GF-D8 (cell line): ENCODE measurements around the gene AQP7.
A peak's percentile ranks its signal among the peaks of the same experiment; 100 is the strongest.
"Not testable (repeated sequence)": the region's sequence is repeated elsewhere in the genome, so short reads cannot be mapped to it uniquely, and the experiment has no call there.

Source experiments
- DNase-seq: peaks from one replicate; lab custom pipeline; 2025; lab: John Stamatoyannopoulos, UW

AQP7 gene

GRCh38 chr9:33374634-33375237 lies 27.6 kb downstream of the AQP7 start:
- peak; percentile 15 for DNase-seq

GRCh38 chr9:33374190-33374589 lies 28.2 kb downstream of the AQP7 start:
- no peak for DNase-seq

DNA sequence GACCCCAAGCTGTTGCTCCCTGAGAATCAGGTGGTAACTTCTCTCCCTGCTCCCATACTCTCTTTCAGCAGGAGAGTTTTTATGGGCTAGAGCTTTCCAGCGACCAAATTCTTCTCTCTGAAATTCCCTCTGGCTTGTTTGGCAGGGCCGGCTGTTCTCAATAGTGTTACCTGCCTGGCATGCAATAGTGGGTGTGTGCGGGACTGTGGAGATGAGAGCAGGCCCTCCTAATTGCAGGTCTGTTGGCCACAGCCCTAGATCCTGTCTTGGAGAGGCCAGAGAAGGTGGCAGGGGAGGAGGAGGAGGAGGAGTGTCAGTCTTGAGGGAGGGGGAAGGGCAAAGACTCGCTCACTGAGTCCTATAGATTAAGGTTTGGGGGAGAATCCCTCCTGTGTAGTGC lies 29.5 kb downstream of the AQP7 start:
- DNase-seq, result no peak

GRCh38 chr9:33366979-33367480 lies 35.3 kb downstream of the AQP7 start:
- DNase-seq, result no peak

GRCh38 chr9:33364814-33365213 lies 37.6 kb downstream of the AQP7 start:
- not testable (repeated sequence) for DNase-seq

GRCh38 chr9:33364127-33364526 lies 38.2 kb downstream of the AQP7 start:
- DNase-seq, result no peak

DNA sequence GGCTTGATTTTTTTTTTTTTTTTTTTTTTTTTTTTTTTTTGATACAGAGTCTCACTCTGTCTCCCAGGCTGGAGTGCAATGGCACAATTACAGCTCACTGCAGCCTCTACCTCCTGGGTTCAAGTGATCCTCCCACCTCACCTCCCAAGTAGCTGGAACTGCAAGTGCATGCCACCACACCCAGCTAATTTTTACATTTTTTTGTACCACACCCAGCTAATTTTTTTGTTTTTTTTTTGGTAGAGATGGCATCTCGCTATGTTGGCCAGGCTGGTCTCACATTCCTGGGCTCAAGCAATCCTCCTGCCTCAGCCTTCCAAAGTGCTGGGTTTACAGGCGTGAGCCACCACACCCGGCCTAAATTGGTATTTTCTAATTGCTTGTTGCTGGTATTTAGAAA lies 43.7 kb downstream of the AQP7 start:
- not testable (repeated sequence) for DNase-seq

DNA sequence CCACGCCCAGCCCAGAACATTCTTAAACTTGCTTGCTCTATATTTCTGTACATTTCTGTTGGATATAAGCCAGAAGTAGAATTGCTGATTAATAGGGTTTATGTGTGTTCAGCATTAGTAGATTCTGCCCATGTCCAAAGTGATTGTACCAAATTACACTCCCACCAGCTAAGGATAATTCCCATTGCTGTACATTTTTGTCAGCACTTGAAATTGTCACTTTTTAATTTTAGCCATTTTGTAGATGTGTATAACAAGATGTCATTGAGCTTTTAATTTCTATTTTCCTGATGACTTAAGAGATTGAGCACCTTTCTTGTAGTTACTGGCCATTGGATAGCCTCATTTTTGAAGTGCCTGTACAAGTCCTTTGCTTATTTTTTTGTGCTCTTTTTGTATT lies 46.4 kb downstream of the AQP7 start:
- DNase-seq, result no peak

GRCh38 chr9:33354651-33355211 lies 47.6 kb downstream of the AQP7 start:
- DNase-seq, result no peak

DNA sequence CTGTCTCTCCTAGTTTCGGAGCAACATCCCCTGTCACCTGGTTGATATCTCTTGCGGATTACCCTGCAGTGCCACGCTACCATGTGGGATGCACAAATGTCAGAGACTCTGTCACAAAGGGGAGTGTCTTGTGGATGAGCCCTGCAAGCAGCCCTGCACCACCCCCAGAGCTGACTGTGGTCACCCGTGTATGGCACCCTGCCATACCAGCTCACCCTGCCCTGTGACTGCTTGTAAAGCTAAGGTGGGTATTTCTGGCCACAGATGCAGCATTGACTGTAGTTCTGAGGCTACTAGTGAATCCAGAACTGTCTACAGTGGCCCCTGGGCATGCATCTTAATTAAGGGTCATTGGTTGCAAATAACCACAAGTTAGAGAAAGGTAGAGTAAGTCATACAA lies 50.8 kb downstream of the AQP7 start:
- DNase-seq, result no peak

DNA sequence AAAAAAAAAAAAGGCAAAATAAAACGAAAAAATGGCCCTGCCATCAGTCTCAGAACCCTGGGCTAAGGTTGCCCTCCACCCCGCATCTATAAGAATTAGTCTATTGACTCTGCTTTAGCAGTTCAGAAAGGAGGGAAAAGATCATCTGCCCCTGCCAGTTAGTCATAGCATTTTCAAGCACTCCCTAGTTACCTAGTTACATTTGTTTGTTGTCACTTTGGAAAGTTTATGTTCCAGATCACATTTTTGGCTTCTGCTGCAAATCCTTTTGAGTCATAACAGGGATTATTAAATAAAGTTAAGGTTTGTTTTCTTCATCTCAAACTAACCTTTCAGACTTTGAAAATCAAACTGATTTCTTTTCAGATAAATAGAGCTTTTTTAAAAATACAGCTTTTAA lies 52.1 kb downstream of the AQP7 start:
- DNase-seq, result no peak

- DNase-seq, result no peak
Measured at GRCh38 chr9:33349743-33350142, 52.6 kb downstream of the AQP7 start.

GRCh38 chr9:33348998-33349397 lies 53.4 kb downstream of the AQP7 start:
- no peak for DNase-seq

- no peak for DNase-seq
Measured at GRCh38 chr9:33346564-33346963, 55.8 kb downstream of the AQP7 start.

GRCh38 chr9:33344145-33344544 lies 58.2 kb downstream of the AQP7 start:
- DNase-seq, result no peak

- no peak for DNase-seq
Measured at GRCh38 chr9:33341182-33341581, 61.2 kb downstream of the AQP7 start.

- DNase-seq, result no peak
Measured at GRCh38 chr9:33340186-33340585, 62.2 kb downstream of the AQP7 start.
